ENCODE data around the gene ABCC8. TPM values are rescaled to one million over a fixed set of nuclear protein-coding genes. Genes with fewer than 3 reads are reported as not detected.

The ABCC8 gene
- total RNA-seq, 1 experiment from 2014 or later = 7.3 TPM

GRCh38 chr11:17423533-17424310, 52.9 kb downstream of the ABCC8 start (continued):
- TF ChIP-seq FOXP4 (CRISPR knock-in tag; IDR thresholded peaks at IDR 0.05) (no peak), ZNF138 (CRISPR knock-in tag; conservative IDR thresholded peaks at IDR 0.05) (no peak), KAT7 (CRISPR knock-in tag; IDR thresholded peaks at IDR 0.05; ENCODE audit: borderline replicate concordance) (no peak), CBFB (CRISPR knock-in tag; IDR thresholded peaks at IDR 0.05; ENCODE audit: low read depth) (no peak), JAZF1 (CRISPR knock-in tag; IDR thresholded peaks at IDR 0.05) (no peak), HMGXB4 (CRISPR knock-in tag; IDR thresholded peaks at IDR 0.05) (no peak), GABPB1 (CRISPR knock-in tag; IDR thresholded peaks at IDR 0.05) (no peak), ERG (CRISPR knock-in tag; IDR thresholded peaks at IDR 0.05) (no peak), MXD4 (CRISPR knock-in tag; IDR thresholded peaks at IDR 0.05; ENCODE audit: borderline replicate concordance) (no peak), ZNF416 (CRISPR knock-in tag; IDR thresholded peaks at IDR 0.05) (no peak)

GRCh38 chr11:17421781-17422180, 54.9 kb downstream of the ABCC8 start:
- POLR2A ChIA-PET = no interaction called here
- CTCF ChIA-PET = interaction anchor here (0.7 to 2.4 kb wide), 8 partner anchors 9 to 106 kb away, joined by 3 to 11 read pairs (median 4); no protein-coding TSS in a partner anchor
- TF ChIP-seq ZNF317 (CRISPR knock-in tag; IDR thresholded peaks at IDR 0.05; ENCODE audit: borderline replicate concordance, low read depth) (no peak), NFATC4 (CRISPR knock-in tag; IDR thresholded peaks at IDR 0.05) (no peak), KAT7 (CRISPR knock-in tag; IDR thresholded peaks at IDR 0.05; ENCODE audit: borderline replicate concordance) (no peak), IRF2 (CRISPR knock-in tag; IDR thresholded peaks at IDR 0.05; ENCODE audit: borderline replicate concordance, low read depth) (no peak), CDX4 (CRISPR knock-in tag; IDR thresholded peaks at IDR 0.05; ENCODE audit: borderline replicate concordance) (no peak), AR (CRISPR knock-in tag; IDR thresholded peaks at IDR 0.05) (no peak), TEAD4 (CRISPR knock-in tag; IDR thresholded peaks at IDR 0.05) (no peak), FOXJ3 (CRISPR knock-in tag; IDR thresholded peaks at IDR 0.05; ENCODE audit: borderline replicate concordance) (no peak), FOXP4 (CRISPR knock-in tag; IDR thresholded peaks at IDR 0.05) (no peak), ZNF423 (CRISPR knock-in tag; IDR thresholded peaks at IDR 0.05) (no peak), SMAD4 (CRISPR knock-in tag; IDR thresholded peaks at IDR 0.05) (no peak), OVOL2 (CRISPR knock-in tag; IDR thresholded peaks at IDR 0.05; ENCODE audit: borderline replicate concordance) (no peak), TCF7 (CRISPR knock-in tag; IDR thresholded peaks at IDR 0.05; ENCODE audit: low read depth) (no peak)

More at GRCh38 chr11:17421781-17422180, 54.9 kb downstream of the ABCC8 start:
- no peak for DNase-seq (ENCODE audit: low spot score)
- Mint-ChIP-seq H3K27ac (no peak overlapping the region), H3K27me3 (ENCODE audit: low read depth) (no peaks in the 10 kb centered on the region; the same call in 1 of the 2 replicates), H3K36me3 (no peaks in the 10 kb centered on the region), H3K4me1 (peaks cover 19% of the 10 kb centered on the region), H3K4me3 (no peak overlapping the region), H3K9me3 (no peaks in the 10 kb centered on the region)
- ATAC-seq = no peak; the same call in 1 of the 2 replicates

All from WTC11 (cell line).